Ishikawa (cell line): Measurements from ENCODE around the gene ENDOD1.
A peak's percentile ranks its signal among the peaks of the same experiment; 100 is the strongest.

Experiments
- CEBPB ChIP-seq: IDR thresholded peaks from 2 replicates; pipeline ENCODE4 v1.6.1; 2012
- CREB1 ChIP-seq: IDR thresholded peaks from 2 replicates; pipeline ENCODE4 v1.6.1; 2012; ENCODE audit warnings: low read depth
- EGR1 ChIP-seq: IDR thresholded peaks from 2 replicates; pipeline ENCODE4 v1.6.1; 2012
- EP300 ChIP-seq: IDR thresholded peaks from 2 replicates; pipeline ENCODE4 v1.6.1; 2012; ENCODE audit warnings: borderline replicate concordance
- FOXM1 ChIP-seq: IDR thresholded peaks from 2 replicates; pipeline ENCODE4 v1.6.1; 2012; ENCODE audit warnings: low read depth, borderline replicate concordance
- MAX ChIP-seq: IDR thresholded peaks from 2 replicates; pipeline ENCODE4 v1.6.1; 2012
- NFIC ChIP-seq: IDR thresholded peaks from 2 replicates; pipeline ENCODE4 v1.6.1; 2012
- RAD21 ChIP-seq: IDR thresholded peaks from 2 replicates; pipeline ENCODE4 v1.6.1; 2012; ENCODE audit warnings: low read depth
- REST ChIP-seq: IDR thresholded peaks from 2 replicates; pipeline ENCODE4 v1.6.1; 2012; ENCODE audit warnings: low read depth, mild to moderate bottlenecking
- TAF1 ChIP-seq: IDR thresholded peaks from 2 replicates; pipeline ENCODE4 v1.6.1; 2012; ENCODE audit warnings: low read depth, mild to moderate bottlenecking
- TCF12 ChIP-seq: IDR thresholded peaks from 2 replicates; pipeline ENCODE4 v1.6.1; 2012; ENCODE audit warnings: low read depth
- TEAD4 ChIP-seq: IDR thresholded peaks from 2 replicates; pipeline ENCODE4 v1.6.1; 2012
- USF1 ChIP-seq: IDR thresholded peaks from 2 replicates; pipeline ENCODE4 v1.6.1; 2012
- YY1 ChIP-seq: IDR thresholded peaks from 2 replicates; pipeline ENCODE4 v1.6.1; 2012; ENCODE audit warnings: low read depth
- ZBTB7A ChIP-seq: IDR thresholded peaks from 2 replicates; pipeline ENCODE4 v1.6.1; 2012; ENCODE audit warnings: low read depth

Gene ENDOD1

GRCh38 chr11:95095858-95096587, 6.4 kb downstream of the ENDOD1 start:
- peak; percentile 18; the same call in 1 of the 2 replicates for TF ChIP-seq REST
- no peak for TF ChIP-seq TAF1
- TF ChIP-seq MAX, result no peak
- no peak for TF ChIP-seq TEAD4
- no peak for TF ChIP-seq YY1
- no peak for TF ChIP-seq RAD21
- no peak for TF ChIP-seq ZBTB7A
- no peak for TF ChIP-seq CREB1

- no peak for TF ChIP-seq RAD21
- TF ChIP-seq REST, result no peak
- no peak for TF ChIP-seq TEAD4
- no peak for TF ChIP-seq MAX
- TF ChIP-seq YY1, result no peak
- no peak for TF ChIP-seq CREB1
- TF ChIP-seq FOXM1, result no peak
- TF ChIP-seq TAF1, result no peak
- TF ChIP-seq CEBPB, result no peak
- TF ChIP-seq USF1, result no peak
- no peak for TF ChIP-seq TCF12
- no peak for TF ChIP-seq ZBTB7A
- TF ChIP-seq EGR1, result no peak
- no peak for TF ChIP-seq NFIC
- TF ChIP-seq EP300, result no peak
Observed at GRCh38 chr11:95097209-95097608, 7.6 kb downstream of the ENDOD1 start.

GRCh38 chr11:95098826-95099225, 9.2 kb downstream of the ENDOD1 start:
- no peak for TF ChIP-seq USF1

- TF ChIP-seq FOXM1, result no peak
- TF ChIP-seq ZBTB7A, result no peak
- TF ChIP-seq EGR1, result no peak
- no peak for TF ChIP-seq TAF1
- no peak for TF ChIP-seq TCF12
- no peak for TF ChIP-seq NFIC
Observed at GRCh38 chr11:95100191-95100648, 10.6 kb downstream of the ENDOD1 start.

GRCh38 chr11:95100856-95101507, 11.3 kb downstream of the ENDOD1 start:
- no peak for TF ChIP-seq RAD21

GRCh38 chr11:95101935-95102334, 12.3 kb downstream of the ENDOD1 start:
- TF ChIP-seq TAF1 (no peak), TCF12 (no peak), REST (no peak), ZBTB7A (no peak)
